A673 (cell line): ENCODE data around the gene FASTK. TPM values are rescaled to one million over a fixed set of nuclear protein-coding genes. Genes with fewer than 3 reads are reported as not detected.
A peak's percentile ranks its signal among the peaks of the same experiment; 100 is the strongest.

ENCODE experiments used
- BruUV-seq: library from RNA; stranded (reverse); fragments of 400-500 nt; replicated peaks from 2 replicates; lab custom pipeline; 2021; lab: Mats Ljungman, UMichigan
- CTCF ChIA-PET: fragments of 300-600 bp; sonication (Branson Sonifier 250); formaldehyde crosslinking; loops from one replicate; lab custom pipeline; 2022; ENCODE audit warnings: antibody characterized with exemption; lab: Charles Lee
- POLR2A ChIA-PET: fragments of 300-600 bp; sonication (Branson Sonifier 250); formaldehyde crosslinking; loops from one replicate; lab custom pipeline; 2022; ENCODE audit warnings: antibody characterized with exemption; ENCODE audit not compliant: low non-redundant PET; lab: Charles Lee
- DNase-seq: peaks from one replicate; pipeline ENCODE4 v3.0.0-alpha.2; 2015; ENCODE audit warnings: low spot score
- H3K27ac ChIP-seq: fragments of 200-600 bp; sonication (generic); 2 replicates; pipeline ENCODE4 v1.5.1; 2016; ENCODE audit warnings: mixed run types, low read depth, mild to moderate bottlenecking, mixed read lengths, antibody characterized with exemption, low read length; ENCODE audit not compliant: poor library complexity, severe bottlenecking
- H3K27me3 ChIP-seq: fragments of 200-600 bp; sonication (generic); replicated peaks from 2 replicates; pipeline ENCODE4 v1.6.1; 2017; ENCODE audit warnings: mixed run types, low read depth, mild to moderate bottlenecking, mixed read lengths, antibody characterized with exemption, low read length; ENCODE audit not compliant: insufficient read depth, poor library complexity
- H3K36me3 ChIP-seq: fragments of 200-600 bp; sonication (generic); 2 replicates; pipeline ENCODE4 v1.6.1; 2016; ENCODE audit warnings: mixed run types, mild to moderate bottlenecking, mixed read lengths, antibody characterized with exemption, low read length; ENCODE audit not compliant: insufficient read depth, poor library complexity, severe bottlenecking
- H3K4me1 ChIP-seq: fragments of 200-600 bp; sonication (generic); 2 replicates; pipeline ENCODE4 v1.6.1; 2017; ENCODE audit warnings: mixed run types, mild to moderate bottlenecking, mixed read lengths, antibody characterized with exemption, low read length; ENCODE audit not compliant: insufficient read depth, poor library complexity, severe bottlenecking
- H3K4me3 ChIP-seq: fragments of 200-600 bp; sonication (generic); 2 replicates; pipeline ENCODE4 v1.5.1; 2016; ENCODE audit warnings: low read depth, mixed run types, mild to moderate bottlenecking, mixed read lengths, low read length; ENCODE audit not compliant: poor library complexity, severe bottlenecking
- H3K9me3 ChIP-seq: fragments of 200-600 bp; sonication (generic); 2 replicates; pipeline ENCODE4 v1.6.1; 2016; ENCODE audit warnings: mixed run types, low read depth, mild to moderate bottlenecking, mixed read lengths, antibody characterized with exemption, low read length; ENCODE audit not compliant: poor library complexity, severe bottlenecking
- CTCF ChIP-seq: fragments of 300-800, 200-600 bp; sonication (generic); conservative IDR thresholded peaks from 2 replicates; pipeline ENCODE4 v1.5.1; 2017; ENCODE audit warnings: low read depth, mild to moderate bottlenecking, antibody characterized with exemption, low read length, moderate library complexity, mixed read lengths
- EZH2 ChIP-seq: fragments of 200-600 bp; sonication (generic); IDR thresholded peaks from 2 replicates; pipeline ENCODE4 v1.6.1; 2017; ENCODE audit warnings: borderline replicate concordance, low read depth, mild to moderate bottlenecking, mixed read lengths, antibody characterized with exemption, low read length; ENCODE audit not compliant: poor library complexity, severe bottlenecking
- intact Hi-C: fragments of 100-400 bp; cut with micrococcal nuclease; formaldehyde crosslinking; loops from one replicate; pipeline ENCODE4 v1.10.0; 2022; ENCODE audit not compliant: unreplicated experiment
- total RNA-seq: library from RNA; stranded (reverse); gene quantifications from 2 replicates; pipeline ENCODE4 v1.2.3, GENCODE V29; 2021

FASTK gene
- total RNA-seq, 1 experiment from 2014 or later, result 80.5 TPM

- intact Hi-C loops, result loop anchor here (2.0 to 5.0 kb wide), 2 partner anchors 31 to 173 kb away; partner anchors contain the start of genes ABCB8 and CHPF2
- peaks cover 34% of the 10 kb centered on the region for H3K4me1 ChIP-seq
Observed at GRCh38 chr7:151059367-151060112, 21.1 kb downstream of the FASTK start, which contains the start of gene SLC4A2. SLC4A2 (plus strand) TSS chr7:151059589; CDS start chr7:151061988, 2,399 bp downstream.

GRCh38 chr7:151058781-151059366 is 21.7 kb downstream of the FASTK start:
- intact Hi-C loops, result loop anchor here (2.0 to 5.0 kb wide), 2 partner anchors 30 to 173 kb away; partner anchors contain the start of genes ABCB8 and CHPF2
- H3K27me3 ChIP-seq, result no peaks in the 10 kb centered on the region
- no peak for TF ChIP-seq CTCF
- CTCF ChIA-PET, result no interaction called here
- DNase-seq, result no peak
- peak overlapping the region; percentile 99 for H3K4me3 ChIP-seq
- POLR2A ChIA-PET, result no interaction called here
- H3K4me1 ChIP-seq, result peaks cover 34% of the 10 kb centered on the region
- no TSS peak for BruUV-seq
- no peaks in the 10 kb centered on the region for H3K9me3 ChIP-seq
- H3K36me3 ChIP-seq, result peaks cover 3% of the 10 kb centered on the region
- H3K27ac ChIP-seq, result peak overlapping the region; percentile 78

More at GRCh38 chr7:151059367-151060112, 21.1 kb downstream of the FASTK start, which contains the start of gene SLC4A2:
- peak; percentile 89 for DNase-seq
- peak within 1 kb of the TSS; percentile 99 for H3K4me3 ChIP-seq
- BruUV-seq, result no TSS peak
- CTCF ChIA-PET, result interaction anchor here (1.0 kb wide), 1 partner anchor 31 kb away, joined by 3 read pairs; the partner anchor contains the start of gene ABCB8
- no peaks in the 10 kb centered on the region for H3K27me3 ChIP-seq
- H3K36me3 ChIP-seq, result peaks cover 5% of the 10 kb centered on the region
- H3K27ac ChIP-seq, result peak within 1 kb of the TSS; percentile 78
- TF ChIP-seq CTCF (peak; percentile 58), EZH2 (no peak)
- POLR2A ChIA-PET, result no interaction called here
- no peaks in the 10 kb centered on the region for H3K9me3 ChIP-seq

- H3K27ac ChIP-seq, result peak overlapping the region; percentile 78
- TSS peak; percentile 70 for BruUV-seq
- intact Hi-C loops, result loop anchor here (2.0 to 5.0 kb wide), 2 partner anchors 29 to 174 kb away; partner anchors contain the start of genes ABCB8 and CHPF2
- no peaks in the 10 kb centered on the region for H3K27me3 ChIP-seq
- peaks cover 34% of the 10 kb centered on the region for H3K4me1 ChIP-seq
- peak; percentile 100 for DNase-seq
- H3K9me3 ChIP-seq, result no peaks in the 10 kb centered on the region
- ChIA-PET POLR2A (no interaction called here), CTCF (no interaction called here)
- H3K4me3 ChIP-seq, result peak overlapping the region; percentile 99
- H3K36me3 ChIP-seq, result no peaks in the 10 kb centered on the region
- TF ChIP-seq CTCF (no peak), EZH2 (no peak)
Observed at GRCh38 chr7:151057989-151058780, 22.4 kb downstream of the FASTK start.
